Measurements from ENCODE around the gene XCL1.

Gene XCL1

GRCh38 chr1:168603501-168604110 lies 27.2 kb downstream of the XCL1 start:
- DNase-seq (ENCODE audit: low spot score) = peak; percentile 50
- FAIRE-seq = no peak

- DNase-seq (ENCODE audit: low spot score) = no peak
- FAIRE-seq = no peak
Measured at GRCh38 chr1:168605443-168605842, 29.0 kb downstream of the XCL1 start.

- no peak for DNase-seq (ENCODE audit: low spot score)
- no peak for FAIRE-seq
Measured at GRCh38 chr1:168606096-168606495, 29.7 kb downstream of the XCL1 start.

GRCh38 chr1:168607872-168608428 lies 31.5 kb downstream of the XCL1 start:
- DNase-seq (ENCODE audit: low spot score) = no peak
- no peak for FAIRE-seq

- DNase-seq (ENCODE audit: low spot score) = peak; percentile 6
- FAIRE-seq = no peak
Measured at GRCh38 chr1:168608796-168609715, 32.7 kb downstream of the XCL1 start.

- no peak for DNase-seq (ENCODE audit: low spot score)
- no peak for FAIRE-seq
Measured at GRCh38 chr1:168609741-168610510, 33.5 kb downstream of the XCL1 start.

- DNase-seq (ENCODE audit: low spot score) = no peak
- FAIRE-seq = no peak
Measured at GRCh38 chr1:168613038-168613451, 36.6 kb downstream of the XCL1 start.

- no peak for DNase-seq (ENCODE audit: low spot score)
- no peak for FAIRE-seq
Measured at GRCh38 chr1:168613691-168614231, 37.4 kb downstream of the XCL1 start.

- FAIRE-seq (no peak), DNase-seq (ENCODE audit: low spot score) (no peak)
Measured at GRCh38 chr1:168614235-168614634, 37.8 kb downstream of the XCL1 start.

- no peak for DNase-seq (ENCODE audit: low spot score)
- no peak for FAIRE-seq
Measured at GRCh38 chr1:168615965-168616364, 39.6 kb downstream of the XCL1 start.

- FAIRE-seq = no peak
- DNase-seq (ENCODE audit: low spot score) = no peak
Measured at GRCh38 chr1:168617974-168618750, 41.8 kb downstream of the XCL1 start.

GRCh38 chr1:168618886-168619285 lies 42.5 kb downstream of the XCL1 start:
- FAIRE-seq (no peak), DNase-seq (ENCODE audit: low spot score) (no peak)

- FAIRE-seq (no peak), DNase-seq (ENCODE audit: low spot score) (no peak)
Measured at GRCh38 chr1:168621356-168621755, 45.0 kb downstream of the XCL1 start.

GRCh38 chr1:168623003-168623828 lies 46.8 kb downstream of the XCL1 start:
- DNase-seq (ENCODE audit: low spot score) (peak; percentile 86), FAIRE-seq (peak; percentile 88)

- no peak for DNase-seq (ENCODE audit: low spot score)
- no peak for FAIRE-seq
Measured at GRCh38 chr1:168623831-168624230, 47.4 kb downstream of the XCL1 start.

- no peak for DNase-seq (ENCODE audit: low spot score)
- no peak for FAIRE-seq
Measured at GRCh38 chr1:168626326-168626725, 49.9 kb downstream of the XCL1 start.

GRCh38 chr1:168627370-168627769 lies 51.0 kb downstream of the XCL1 start:
- DNase-seq (ENCODE audit: low spot score) (no peak), FAIRE-seq (no peak)

- FAIRE-seq (peak; percentile 99), DNase-seq (ENCODE audit: low spot score) (peak; percentile 99)
Measured at GRCh38 chr1:168628807-168629206, 52.4 kb downstream of the XCL1 start.

GRCh38 chr1:168629466-168629865 lies 53.1 kb downstream of the XCL1 start:
- DNase-seq (ENCODE audit: low spot score) (no peak), FAIRE-seq (no peak)
